Measurements from ENCODE around the gene MAPK8IP3.

Gene MAPK8IP3

DNA sequence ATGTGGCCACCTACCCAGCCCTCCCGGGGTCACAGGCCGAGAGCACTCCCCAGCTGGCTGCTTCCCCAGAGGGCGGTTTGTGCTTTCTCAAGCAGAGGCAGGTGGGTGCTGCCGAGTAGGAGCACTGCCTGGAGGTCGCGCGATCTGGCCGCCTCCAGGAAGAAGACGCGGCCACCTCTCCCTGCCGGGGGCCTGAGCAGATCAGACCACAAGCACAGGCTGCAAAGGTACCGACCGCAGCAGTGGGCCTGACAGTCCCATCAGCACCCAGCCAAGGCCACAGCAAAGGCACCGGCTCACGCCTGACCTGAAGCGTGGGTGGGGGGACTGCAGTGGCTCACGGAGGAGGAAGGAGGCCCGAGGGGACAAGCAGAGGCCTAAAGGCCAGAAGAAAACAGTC lies 102.7 kb downstream of the MAPK8IP3 start:
- no peaks in the 10 kb centered on the region for H3K27me3 ChIP-seq (ENCODE audit: insufficient read depth, poor library complexity, severe bottlenecking)
- no peak overlapping the region for H3K4me3 ChIP-seq (replicated peaks; ENCODE audit: insufficient read depth, low read length)
- DNase-seq (ENCODE audit: low read depth in 1 of 2, low spot score in 1 of 2) = no peak
- TF ChIP-seq, protein P1, sequence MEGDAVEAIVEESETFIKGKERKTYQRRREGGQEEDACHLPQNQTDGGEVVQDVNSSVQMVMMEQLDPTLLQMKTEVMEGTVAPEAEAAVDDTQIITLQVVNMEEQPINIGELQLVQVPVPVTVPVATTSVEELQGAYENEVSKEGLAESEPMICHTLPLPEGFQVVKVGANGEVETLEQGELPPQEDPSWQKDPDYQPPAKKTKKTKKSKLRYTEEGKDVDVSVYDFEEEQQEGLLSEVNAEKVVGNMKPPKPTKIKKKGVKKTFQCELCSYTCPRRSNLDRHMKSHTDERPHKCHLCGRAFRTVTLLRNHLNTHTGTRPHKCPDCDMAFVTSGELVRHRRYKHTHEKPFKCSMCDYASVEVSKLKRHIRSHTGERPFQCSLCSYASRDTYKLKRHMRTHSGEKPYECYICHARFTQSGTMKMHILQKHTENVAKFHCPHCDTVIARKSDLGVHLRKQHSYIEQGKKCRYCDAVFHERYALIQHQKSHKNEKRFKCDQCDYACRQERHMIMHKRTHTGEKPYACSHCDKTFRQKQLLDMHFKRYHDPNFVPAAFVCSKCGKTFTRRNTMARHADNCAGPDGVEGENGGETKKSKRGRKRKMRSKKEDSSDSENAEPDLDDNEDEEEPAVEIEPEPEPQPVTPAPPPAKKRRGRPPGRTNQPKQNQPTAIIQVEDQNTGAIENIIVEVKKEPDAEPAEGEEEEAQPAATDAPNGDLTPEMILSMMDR (IDR thresholded peaks at IDR 0.05; ENCODE audit: insufficient read depth, low read length) = no peak
- TF ChIP-seq GABPA (IDR thresholded peaks at IDR 0.05; ENCODE audit: low read depth) (no peak), POLR2AphosphoS5 (IDR thresholded peaks at IDR 0.05; ENCODE audit: low read depth) (no peak), SPI1 (IDR thresholded peaks at IDR 0.05; ENCODE audit: borderline replicate concordance, low read depth) (no peak)
- TF ChIP-seq, protein P2, sequence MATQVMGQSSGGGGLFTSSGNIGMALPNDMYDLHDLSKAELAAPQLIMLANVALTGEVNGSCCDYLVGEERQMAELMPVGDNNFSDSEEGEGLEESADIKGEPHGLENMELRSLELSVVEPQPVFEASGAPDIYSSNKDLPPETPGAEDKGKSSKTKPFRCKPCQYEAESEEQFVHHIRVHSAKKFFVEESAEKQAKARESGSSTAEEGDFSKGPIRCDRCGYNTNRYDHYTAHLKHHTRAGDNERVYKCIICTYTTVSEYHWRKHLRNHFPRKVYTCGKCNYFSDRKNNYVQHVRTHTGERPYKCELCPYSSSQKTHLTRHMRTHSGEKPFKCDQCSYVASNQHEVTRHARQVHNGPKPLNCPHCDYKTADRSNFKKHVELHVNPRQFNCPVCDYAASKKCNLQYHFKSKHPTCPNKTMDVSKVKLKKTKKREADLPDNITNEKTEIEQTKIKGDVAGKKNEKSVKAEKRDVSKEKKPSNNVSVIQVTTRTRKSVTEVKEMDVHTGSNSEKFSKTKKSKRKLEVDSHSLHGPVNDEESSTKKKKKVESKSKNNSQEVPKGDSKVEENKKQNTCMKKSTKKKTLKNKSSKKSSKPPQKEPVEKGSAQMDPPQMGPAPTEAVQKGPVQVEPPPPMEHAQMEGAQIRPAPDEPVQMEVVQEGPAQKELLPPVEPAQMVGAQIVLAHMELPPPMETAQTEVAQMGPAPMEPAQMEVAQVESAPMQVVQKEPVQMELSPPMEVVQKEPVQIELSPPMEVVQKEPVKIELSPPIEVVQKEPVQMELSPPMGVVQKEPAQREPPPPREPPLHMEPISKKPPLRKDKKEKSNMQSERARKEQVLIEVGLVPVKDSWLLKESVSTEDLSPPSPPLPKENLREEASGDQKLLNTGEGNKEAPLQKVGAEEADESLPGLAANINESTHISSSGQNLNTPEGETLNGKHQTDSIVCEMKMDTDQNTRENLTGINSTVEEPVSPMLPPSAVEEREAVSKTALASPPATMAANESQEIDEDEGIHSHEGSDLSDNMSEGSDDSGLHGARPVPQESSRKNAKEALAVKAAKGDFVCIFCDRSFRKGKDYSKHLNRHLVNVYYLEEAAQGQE (IDR thresholded peaks at IDR 0.05; ENCODE audit: insufficient replicate concordance, low read depth) = no peak
- no peak overlapping the region for H3K27ac ChIP-seq (replicated peaks)

DNA sequence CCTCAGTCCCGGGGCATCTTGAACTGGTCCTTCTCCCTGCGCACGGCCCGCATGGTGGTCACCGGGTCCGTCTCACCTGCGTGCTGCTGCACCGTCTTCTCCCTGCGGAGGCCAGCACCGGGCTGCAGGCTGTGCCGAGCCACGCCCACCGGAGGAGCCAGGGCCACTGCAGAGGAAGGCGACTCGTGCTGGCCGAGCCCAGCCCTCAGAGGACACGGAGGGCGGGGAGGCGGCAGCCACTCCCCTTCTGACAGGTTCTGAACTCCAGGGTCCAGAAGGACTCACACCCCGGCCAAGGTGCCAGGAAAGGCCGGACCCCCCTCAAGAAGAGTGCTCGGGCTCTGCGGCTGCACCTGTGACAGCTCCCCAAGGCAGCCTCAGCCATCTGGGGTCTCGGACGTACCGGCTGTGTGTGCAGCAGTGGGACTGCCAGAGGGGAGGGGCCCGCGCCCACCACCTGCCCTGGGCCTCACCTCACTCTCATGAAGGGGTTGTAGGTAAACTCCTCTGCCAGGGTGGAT lies 103.3 kb downstream of the MAPK8IP3 start:
- DNase-seq (ENCODE audit: low read depth in 1 of 2, low spot score in 1 of 2) = no peak
- Histone ChIP-seq H3K27ac (replicated peaks) (no peak overlapping the region), H3K4me3 (replicated peaks; ENCODE audit: insufficient read depth, low read length) (no peak overlapping the region), H3K27me3 (ENCODE audit: insufficient read depth, poor library complexity, severe bottlenecking) (no peaks in the 10 kb centered on the region)
- TF ChIP-seq GABPA (IDR thresholded peaks at IDR 0.05; ENCODE audit: low read depth) (no peak), SPI1 (IDR thresholded peaks at IDR 0.05; ENCODE audit: borderline replicate concordance, low read depth) (no peak), POLR2AphosphoS5 (IDR thresholded peaks at IDR 0.05; ENCODE audit: low read depth) (no peak)
- TF ChIP-seq, protein P1 (IDR thresholded peaks at IDR 0.05; ENCODE audit: insufficient read depth, low read length) = no peak
- TF ChIP-seq, protein P2 (IDR thresholded peaks at IDR 0.05; ENCODE audit: insufficient replicate concordance, low read depth) = no peak

DNA sequence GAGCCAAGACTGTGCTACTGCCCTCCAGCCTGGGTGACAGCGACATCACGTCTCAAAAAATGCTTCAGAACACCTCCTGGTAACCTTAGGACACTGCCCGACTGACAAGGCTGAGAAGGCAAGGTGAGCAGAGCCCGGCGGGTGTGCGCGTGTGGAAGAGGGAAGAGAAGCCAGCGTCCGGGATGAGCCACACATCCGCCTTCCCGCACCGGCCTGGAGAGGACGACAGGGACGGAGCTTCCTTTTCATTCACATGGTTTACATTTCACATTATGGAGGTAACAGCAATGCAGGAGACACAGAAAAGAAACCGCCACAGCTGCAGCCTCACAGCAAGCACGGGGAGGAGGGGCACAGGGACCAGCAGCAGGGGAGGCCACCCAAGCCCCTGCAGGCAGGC lies 104.1 kb downstream of the MAPK8IP3 start:
- no peak for DNase-seq (ENCODE audit: low read depth in 1 of 2, low spot score in 1 of 2)
- Histone ChIP-seq H3K27ac (replicated peaks) (no peak overlapping the region), H3K27me3 (ENCODE audit: insufficient read depth, poor library complexity, severe bottlenecking) (no peaks in the 10 kb centered on the region), H3K4me3 (replicated peaks; ENCODE audit: insufficient read depth, low read length) (no peak overlapping the region)
- TF ChIP-seq SPI1 (IDR thresholded peaks at IDR 0.05; ENCODE audit: borderline replicate concordance, low read depth) (no peak), POLR2AphosphoS5 (IDR thresholded peaks at IDR 0.05; ENCODE audit: low read depth) (no peak), GABPA (IDR thresholded peaks at IDR 0.05; ENCODE audit: low read depth) (no peak)
- TF ChIP-seq, protein P1 (IDR thresholded peaks at IDR 0.05; ENCODE audit: insufficient read depth, low read length) = no peak
- TF ChIP-seq, protein P2 (IDR thresholded peaks at IDR 0.05; ENCODE audit: insufficient replicate concordance, low read depth) = no peak
